IMR-90 (cell line): ENCODE measurements around the gene CCDC182. TPM values are rescaled to one million over a fixed set of nuclear protein-coding genes. Genes with fewer than 3 reads are reported as not detected.

Source experiments
- ATAC-seq: fragments of 200-7000 bp; cut with Tn5 transposase; 2 replicates; pipeline ENCODE4 v1.9.1; 2020; ENCODE audit warnings: low read depth, mild to moderate bottlenecking, moderate library complexity
- BruUV-seq: library from RNA; stranded (reverse); fragments of 400-500 nt; replicated peaks from 2 replicates; lab custom pipeline; 2021; lab: Mats Ljungman, UMichigan
- CTCF ChIA-PET: fragments of 300-600 bp; formaldehyde crosslinking; extraction: SDS; loops from one replicate; lab custom pipeline; 2021; ENCODE audit warnings: antibody characterized with exemption; lab: Yijun Ruan, JAX
- POLR2A ChIA-PET: fragments of 300-600 bp; sonication (Branson Sonifier 250); formaldehyde crosslinking; loops from one replicate; lab custom pipeline; 2022; ENCODE audit warnings: antibody characterized with exemption; ENCODE audit not compliant: unreplicated experiment; lab: Charles Lee
- DNase-seq: peaks from one replicate; pipeline ENCODE4 v3.0.0; 2013
- H2AFZ ChIP-seq: replicated peaks from 2 replicates; pipeline ENCODE3; 2013; ENCODE audit warnings: low read length, mild to moderate bottlenecking; ENCODE audit not compliant: poor library complexity
- H2AK5ac ChIP-seq: 2 replicates; pipeline ENCODE4 v1.6.1; 2013; ENCODE audit warnings: low read depth, low read length, inconsistent platforms
- H2AK9ac ChIP-seq: replicated peaks from 2 replicates; pipeline ENCODE3; 2013; ENCODE audit warnings: mild to moderate bottlenecking, low read depth, low read length, moderate library complexity; ENCODE audit not compliant: poor library complexity
- H2BK120ac ChIP-seq: 2 replicates; pipeline ENCODE4 v1.6.1; 2013; ENCODE audit warnings: low read depth, low read length, inconsistent platforms
- H2BK15ac ChIP-seq: 3 replicates; pipeline ENCODE4 v1.6.1; 2013; ENCODE audit warnings: low read depth, low read length, inconsistent platforms
- H2BK20ac ChIP-seq: 2 replicates; pipeline ENCODE4 v1.6.1; 2013; ENCODE audit warnings: low read depth, mild to moderate bottlenecking, inconsistent platforms, low read length, moderate library complexity
- H2BK5ac ChIP-seq: 2 replicates; pipeline ENCODE4 v1.6.1; 2013; ENCODE audit warnings: mild to moderate bottlenecking, low read depth, low read length, inconsistent platforms; ENCODE audit not compliant: poor library complexity, severe bottlenecking
- H3K14ac ChIP-seq: replicated peaks from 2 replicates; pipeline ENCODE4 v1.6.1; 2013; ENCODE audit warnings: low read depth, low read length, inconsistent platforms
- H3K18ac ChIP-seq: 2 replicates; pipeline ENCODE4 v1.6.1; 2013; ENCODE audit warnings: low read depth, low read length, control low read depth
- H3K23ac ChIP-seq: 2 replicates; pipeline ENCODE4 v1.6.1; 2013; ENCODE audit warnings: low read depth, low read length, inconsistent platforms
- H3K27ac ChIP-seq: 2 replicates; pipeline ENCODE4 v1.5.1; 2013; ENCODE audit warnings: mild to moderate bottlenecking, control low read depth, low read length; ENCODE audit not compliant: insufficient read depth
- H3K27me3 ChIP-seq: 2 replicates; pipeline ENCODE4 v1.6.1; 2013; ENCODE audit warnings: low read length; ENCODE audit not compliant: control insufficient read depth, insufficient read depth
- H3K36me3 ChIP-seq: 2 replicates; pipeline ENCODE4 v1.6.1; 2013; ENCODE audit warnings: low read length, mixed read lengths; ENCODE audit not compliant: control insufficient read depth, insufficient read depth
- H3K4ac ChIP-seq: 2 replicates; pipeline ENCODE4 v1.6.1; 2013; ENCODE audit warnings: low read depth, low read length, inconsistent platforms
- H3K4me1 ChIP-seq: 2 replicates; pipeline ENCODE4 v1.6.1; 2013; ENCODE audit warnings: low read length, mixed read lengths; ENCODE audit not compliant: control insufficient read depth, insufficient read depth
- H3K4me2 ChIP-seq: 2 replicates; pipeline ENCODE4 v1.6.1; 2013; ENCODE audit warnings: low read depth, mild to moderate bottlenecking, control low read depth, low read length, moderate library complexity
- H3K4me3 ChIP-seq: 2 replicates; pipeline ENCODE4 v1.5.1; 2013; ENCODE audit warnings: low read depth, mild to moderate bottlenecking, control low read depth, low read length, moderate library complexity; ENCODE audit not compliant: insufficient read depth
- H3K56ac ChIP-seq: 2 replicates; pipeline ENCODE4 v1.6.1; 2013; ENCODE audit warnings: low read length, inconsistent platforms; ENCODE audit not compliant: insufficient read depth; ENCODE audit errors: extremely low read depth
- H3K79me1 ChIP-seq, 2 experiments: 2 replicates each; pipeline ENCODE4 v1.6.1; 2013; ENCODE audit warnings: low read length in 2 of 2, inconsistent platforms in 1 of 2, low read depth in 1 of 2
- H3K9ac ChIP-seq: 2 replicates; pipeline ENCODE4 v1.6.1; 2013; ENCODE audit warnings: low read depth, low read length, control low read depth
- H3K9me1 ChIP-seq: 2 replicates; pipeline ENCODE4 v1.6.1; 2013; ENCODE audit warnings: low read length, inconsistent platforms; ENCODE audit not compliant: insufficient read depth
- H3K9me3 ChIP-seq: 2 replicates; pipeline ENCODE4 v1.6.1; 2013; ENCODE audit warnings: low read length; ENCODE audit not compliant: control insufficient read depth, insufficient read depth
- H4K20me1 ChIP-seq: 2 replicates; pipeline ENCODE4 v1.6.1; 2013; ENCODE audit warnings: low read length, inconsistent platforms; ENCODE audit not compliant: insufficient read depth
- H4K5ac ChIP-seq: 2 replicates; pipeline ENCODE4 v1.6.1; 2013; ENCODE audit warnings: mild to moderate bottlenecking, low read depth, low read length, control low read depth
- H4K8ac ChIP-seq, 2 experiments: 2 replicates each; pipeline ENCODE4 v1.6.1; 2013; ENCODE audit warnings: low read depth in 2 of 2, low read length in 2 of 2, control low read depth in 1 of 2, inconsistent platforms in 1 of 2
- H4K91ac ChIP-seq: 2 replicates; pipeline ENCODE4 v1.6.1; 2013; ENCODE audit warnings: low read depth, low read length, inconsistent platforms; ENCODE audit not compliant: insufficient read depth
- MXI1 ChIP-seq: IDR thresholded peaks from 2 replicates; pipeline ENCODE4 v1.6.1; 2012; ENCODE audit warnings: low read depth, mild to moderate bottlenecking, low read length, moderate library complexity, borderline replicate concordance
- POLR2A ChIP-seq: IDR thresholded peaks from 2 replicates; pipeline ENCODE4 v1.6.1; 2012; ENCODE audit warnings: mild to moderate bottlenecking, low read depth, low read length
- RAD21 ChIP-seq: IDR thresholded peaks from 2 replicates; pipeline ENCODE4 v1.6.1; 2012; ENCODE audit warnings: low read length, improper control_type of control experiment
- WGBS, 2 experiments: methylation state at CpG; one replicate each; pipeline versions ENCODE4 v1.1.5 to v1.1.7; 2013; ENCODE audit warnings: missing lambda C conversion rate in 2 of 2; ENCODE audit not compliant: insufficient read length in 1 of 2; ENCODE audit errors: extremely low coverage in 2 of 2; 5-methylcytosine and 5-hydroxymethylcytosine counted together
- dilution Hi-C: fragments of 300-500 bp; cut with HindIII; formaldehyde crosslinking; loops from one replicate; pipeline ENCODE4 v1.14.3; 2018; ENCODE audit warnings: low sequenced_read_pairs; ENCODE audit not compliant: unreplicated experiment
- in situ Hi-C: fragments of 300-500 bp; cut with MboI; formaldehyde crosslinking; loops from 3 replicates; pipeline ENCODE4 v1.14.3; 2019; ENCODE audit warnings: low sequenced_read_pairs, inconsistent platforms, mixed read lengths
- intact Hi-C: fragments of 100-400 bp; cut with micrococcal nuclease; formaldehyde crosslinking; loops from 2 replicates; pipeline ENCODE4 v1.10.0; 2022
- polyA plus RNA-seq, 3 experiments: library from polyadenylated mRNA; depleted of rRNA; stranded (reverse); fragments of >200 nt; gene quantifications; 2 replicates each; pipeline ENCODE4 v1.2.3, GENCODE V29; 2012; ENCODE audit warnings: low replicate concordance in 1 of 3
- total RNA-seq: library from RNA; depleted of rRNA; stranded (reverse); fragments of >200 nt; gene quantifications from 2 replicates; pipeline ENCODE4 v1.2.3, GENCODE V29; 2012

Gene CCDC182
- total and polyA plus RNA-seq, 2 of the 4 experiments (the other 2 are of a cell fraction) = not detected

DNA sequence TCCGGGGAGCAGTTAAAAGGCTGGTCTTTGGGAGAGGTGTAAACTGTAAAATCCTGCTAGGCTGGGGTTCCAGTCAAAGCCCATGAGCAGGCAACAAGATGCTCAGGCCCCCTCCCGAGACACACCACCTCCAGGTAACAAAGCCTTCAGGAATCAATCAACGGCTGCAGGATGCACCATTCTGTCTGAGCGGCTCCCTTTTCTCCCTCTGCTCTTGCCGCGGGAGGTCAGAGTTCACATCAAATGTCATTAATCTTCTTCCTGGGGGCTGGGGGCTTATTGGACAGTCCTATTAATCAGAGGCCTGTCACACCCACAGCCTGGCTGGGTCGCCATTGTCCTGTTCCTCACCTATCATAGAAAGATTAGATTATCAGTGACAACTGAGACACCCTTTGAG lies 11.9 kb upstream of the CCDC182 start:
- Histone ChIP-seq H3K4me2 (no peak overlapping the region), H2AK5ac (no peak overlapping the region), H3K79me1 (no peaks in the 10 kb centered on the region), H3K27ac (no peak overlapping the region), H3K56ac (no peak overlapping the region), H2BK5ac (no peak overlapping the region), H3K9ac (no peak overlapping the region), H2AK9ac (no peak overlapping the region), H4K5ac (no peak overlapping the region), H3K14ac (no peak overlapping the region), H3K36me3 (no peaks in the 10 kb centered on the region), H2BK120ac (no peak overlapping the region), H3K18ac (no peak overlapping the region), H2AFZ (no peak overlapping the region), H3K27me3 (peaks cover 23% of the 10 kb centered on the region), H3K4ac (no peak overlapping the region), H4K91ac (no peak overlapping the region), H3K23ac (no peak overlapping the region), H3K9me3 (no peaks in the 10 kb centered on the region), H3K9me1 (no peaks in the 10 kb centered on the region), H2BK20ac (no peak overlapping the region), H4K20me1 (no peaks in the 10 kb centered on the region), H2BK15ac (no peak overlapping the region), H3K4me3 (no peak overlapping the region), H3K4me1 (no peaks in the 10 kb centered on the region), H4K8ac (no peak overlapping the region)
- in situ Hi-C loops (no loop called here), dilution Hi-C loops (no loop called here), intact Hi-C loops (no loop called here)
- DNase-seq (no peak), ATAC-seq (no peak)
- ChIA-PET POLR2A (interaction anchor here (0.6 kb wide), 1 partner anchor 627 kb away, joined by 8 read pairs; no protein-coding TSS in a partner anchor), CTCF (interaction anchor here (1.5 kb wide), 1 partner anchor 613 kb away, joined by 3 read pairs; no protein-coding TSS in a partner anchor)
- WGBS, 2 experiments = no CpG with 5 or more reads among the region's 7 CpGs
- TF ChIP-seq RAD21 (no peak), MXI1 (no peak), POLR2A (no peak)
- BruUV-seq = no TSS peak
